Naive thymus-derived CD8-positive, alpha-beta T cell (primary cell): Measurements from ENCODE around the gene NPAS3. TPM values are rescaled to one million over a fixed set of nuclear protein-coding genes. Genes with fewer than 3 reads are reported as not detected.

Source experiments
- ATAC-seq, 2 donors: fragments of 150-1000 bp; cut with Tn5 transposase in 1 of 2; sonication (Bioruptor Pico), chemical (Tn5 transposase) in 1 of 2; 1 replicate in 1 of 2; 2 replicates in 1 of 2; pipeline ENCODE4 v1.10.0; 2021; ENCODE audit warnings: mild to moderate bottlenecking in 2 of 2, moderate library complexity in 2 of 2
- POLR2A ChIA-PET: fragments of 350-600 bp; sonication (Branson Sonifier 250); formaldehyde crosslinking; loops from one replicate; lab custom pipeline; 2021; ENCODE audit warnings: antibody characterized with exemption; lab: Charles Lee
- DNase-seq, 10 donors: peaks; one replicate each; pipeline versions ENCODE4 v3.0.0 to v3.0.0-alpha.2; 2020 to 2022
- H3K27ac Mint-ChIP-seq, 10 donors: one replicate each; pipeline ENCODE4 v1.8.0; 2020 to 2022; ENCODE audit warnings: mild to moderate bottlenecking in 10 of 10, mixed read lengths in 10 of 10, moderate library complexity in 4 of 10, inconsistent platforms in 1 of 10
- H3K27me3 Mint-ChIP-seq, 5 donors: one replicate each; pipeline ENCODE4 v1.8.0; 2021 to 2022; ENCODE audit warnings: mixed read lengths in 5 of 5
- H3K36me3 Mint-ChIP-seq, 3 donors: one replicate each; pipeline ENCODE4 v1.8.0; 2020 to 2022; ENCODE audit warnings: mixed read lengths in 3 of 3, mild to moderate bottlenecking in 2 of 3, inconsistent platforms in 1 of 3
- H3K4me1 Mint-ChIP-seq, 4 donors: one replicate each; pipeline ENCODE4 v1.8.0; 2021 to 2022; ENCODE audit warnings: mixed read lengths in 4 of 4
- H3K4me3 Mint-ChIP-seq, 10 donors: one replicate each; pipeline ENCODE4 v1.8.0; 2020 to 2022; ENCODE audit warnings: mild to moderate bottlenecking in 10 of 10, mixed read lengths in 10 of 10, moderate library complexity in 6 of 10, inconsistent platforms in 1 of 10
- H3K9me3 Mint-ChIP-seq, 9 donors: one replicate each; pipeline ENCODE4 v1.8.0; 2020 to 2022; ENCODE audit warnings: mixed read lengths in 9 of 9, mild to moderate bottlenecking in 3 of 9, inconsistent platforms in 1 of 9, moderate library complexity in 1 of 9
- polyA plus RNA-seq, 3 donors: library from polyadenylated mRNA; unstranded; fragments of 300-500 nt; fragmentation: Illumina TruSeq; gene quantifications; one replicate each; pipeline ENCODE4 v1.2.3, GENCODE V29; 2021
- total RNA-seq, 8 experiments: library from RNA in 2 of 8; stranded (reverse) in 2 of 8; gene quantifications; one replicate each; pipeline ENCODE4 v1.2.3 and lab custom pipeline; 2021 to 2026

Gene NPAS3
- total and polyA plus RNA-seq, 5 experiments from 2014 or later, result not detected

DNA sequence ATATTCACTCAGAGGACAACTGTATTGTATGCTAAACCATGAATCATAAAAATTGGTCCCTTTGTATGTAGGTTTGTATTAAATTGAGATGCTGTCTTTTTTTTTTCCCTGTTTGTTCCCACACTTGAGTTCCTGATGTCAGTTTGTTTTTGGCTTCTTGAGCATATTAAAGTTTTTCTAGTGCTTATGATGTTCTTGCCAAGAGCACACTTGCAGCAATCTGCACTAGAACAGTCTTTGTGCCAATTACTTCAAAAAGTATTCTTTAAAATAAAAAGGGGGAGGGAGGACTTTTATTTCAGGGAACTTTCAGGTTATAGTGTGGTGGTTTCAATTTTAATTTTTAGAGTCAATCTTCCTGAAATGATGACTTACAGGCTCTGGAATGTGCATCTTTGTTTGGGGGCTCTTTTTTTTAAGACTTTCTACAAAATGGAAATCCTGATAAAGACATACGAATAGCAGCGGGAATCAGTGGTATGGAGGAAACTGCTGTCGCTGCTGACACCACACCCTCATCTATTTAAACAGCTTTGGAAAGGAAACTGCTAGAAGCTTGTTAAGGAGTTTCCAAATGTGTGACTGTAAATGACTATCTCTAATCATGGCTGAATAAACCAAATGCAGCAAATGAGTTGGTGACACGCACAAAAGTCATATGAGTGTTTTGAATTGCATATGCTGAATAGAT, 823.6 kb downstream of the NPAS3 start:
- peaks cover 0 to 1% (median 0%) of the 10 kb centered on the region in 4 donors for H3K4me1 Mint-ChIP-seq
- H3K4me3 Mint-ChIP-seq, result no peak overlapping the region
- ATAC-seq (no peak), DNase-seq (no peak)
- H3K36me3 Mint-ChIP-seq, result no peaks in the 10 kb centered on the region
- H3K27ac Mint-ChIP-seq, result no peak overlapping the region
- H3K27me3 Mint-ChIP-seq, result peaks cover 0 to 35% (median 6%) of the 10 kb centered on the region in 5 donors
- POLR2A ChIA-PET, result no interaction called here
- no peaks in the 10 kb centered on the region for H3K9me3 Mint-ChIP-seq

DNA sequence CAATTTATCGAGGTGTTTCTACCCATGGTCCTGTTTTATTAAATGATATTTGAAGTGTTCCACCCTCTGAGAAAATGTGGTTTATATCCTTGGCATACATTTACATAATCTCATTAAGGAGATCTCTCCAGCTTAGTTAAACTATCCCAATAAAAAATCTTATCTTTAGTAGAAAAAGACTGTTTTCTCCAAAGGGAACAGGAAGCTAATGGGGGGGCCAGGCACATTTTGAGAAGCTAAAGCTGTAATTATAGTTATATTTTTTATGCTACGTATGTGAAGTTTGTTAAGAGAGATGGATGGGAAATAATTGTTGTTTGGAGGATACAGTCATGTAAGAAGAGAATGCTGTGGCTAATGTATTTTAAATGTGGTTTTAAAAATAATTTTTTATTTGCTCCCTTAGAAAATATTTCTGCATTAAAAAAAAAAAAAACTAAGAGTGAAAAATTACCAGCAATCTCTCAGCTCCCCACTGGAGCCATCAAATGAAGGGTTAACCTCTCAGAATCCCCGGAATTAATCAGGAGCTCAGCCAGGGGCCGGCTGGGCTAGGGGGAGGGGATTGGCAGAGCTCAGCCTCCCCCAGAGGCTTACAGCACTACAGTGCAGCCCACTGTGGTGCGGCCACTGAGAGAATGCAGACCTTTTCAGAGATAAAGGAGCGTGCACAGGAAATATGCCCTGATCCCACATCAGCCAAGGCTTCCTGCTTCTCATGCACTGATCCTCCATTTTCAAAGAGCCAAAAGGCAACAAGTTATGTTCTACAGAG, 826.4 kb downstream of the NPAS3 start:
- no peak for DNase-seq
- no peak for ATAC-seq
- no peaks in the 10 kb centered on the region for H3K9me3 Mint-ChIP-seq
- no peaks in the 10 kb centered on the region for H3K36me3 Mint-ChIP-seq
- no peak overlapping the region for H3K4me3 Mint-ChIP-seq
- POLR2A ChIA-PET, result no interaction called here
- H3K4me1 Mint-ChIP-seq, result peaks cover 0 to 1% (median 0%) of the 10 kb centered on the region in 4 donors
- H3K27me3 Mint-ChIP-seq, result peaks cover 1 to 28% (median 5%) of the 10 kb centered on the region in 5 donors
- no peak overlapping the region for H3K27ac Mint-ChIP-seq

DNA sequence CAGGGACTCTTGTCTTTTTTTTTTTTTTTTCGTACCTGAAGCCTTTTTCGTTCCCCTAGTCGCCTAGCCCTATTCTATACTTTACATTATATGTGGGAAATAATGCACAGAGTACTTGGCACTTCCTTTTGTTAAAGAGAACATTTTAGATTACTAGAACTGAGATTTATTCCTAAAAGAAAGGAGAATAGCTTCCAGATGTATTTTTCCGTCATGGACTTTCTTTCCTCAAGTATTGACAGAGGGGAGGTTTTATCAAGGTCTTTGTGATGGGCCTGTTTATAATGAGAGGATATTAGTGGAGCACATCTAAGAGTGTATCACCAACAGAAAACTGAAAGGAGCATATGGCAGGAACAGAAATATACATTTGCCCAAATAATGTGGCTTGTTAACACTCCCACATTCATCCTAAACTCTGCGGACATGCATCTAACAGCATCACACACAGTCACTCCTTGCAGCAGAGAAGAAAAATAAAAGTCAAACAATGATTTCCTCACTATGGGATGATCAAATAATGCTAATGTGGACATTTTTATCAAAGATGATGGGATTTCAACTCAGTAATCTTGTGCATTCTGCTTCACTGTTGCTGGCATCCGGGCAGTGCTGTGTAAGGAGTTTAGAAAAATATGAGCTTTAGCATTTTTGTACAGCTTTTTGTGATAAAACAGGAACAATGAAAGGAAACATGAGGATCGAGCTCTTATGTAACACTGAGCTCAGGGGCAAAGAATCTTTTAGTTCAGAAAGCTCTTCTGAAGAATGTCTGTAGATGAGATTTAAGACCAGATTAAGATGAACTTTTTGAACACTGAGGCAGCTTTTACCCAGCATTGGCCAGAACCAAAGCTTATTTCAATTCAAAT, 829.1 kb downstream of the NPAS3 start:
- Mint-ChIP-seq H3K27me3 (peaks cover 1 to 20% (median 5%) of the 10 kb centered on the region in 5 donors), H3K4me1 (no peaks in the 10 kb centered on the region), H3K27ac (no peak overlapping the region), H3K9me3 (no peaks in the 10 kb centered on the region), H3K4me3 (no peak overlapping the region), H3K36me3 (no peaks in the 10 kb centered on the region)
- ATAC-seq, result no peak
- DNase-seq, result no peak
- POLR2A ChIA-PET, result no interaction called here

DNA sequence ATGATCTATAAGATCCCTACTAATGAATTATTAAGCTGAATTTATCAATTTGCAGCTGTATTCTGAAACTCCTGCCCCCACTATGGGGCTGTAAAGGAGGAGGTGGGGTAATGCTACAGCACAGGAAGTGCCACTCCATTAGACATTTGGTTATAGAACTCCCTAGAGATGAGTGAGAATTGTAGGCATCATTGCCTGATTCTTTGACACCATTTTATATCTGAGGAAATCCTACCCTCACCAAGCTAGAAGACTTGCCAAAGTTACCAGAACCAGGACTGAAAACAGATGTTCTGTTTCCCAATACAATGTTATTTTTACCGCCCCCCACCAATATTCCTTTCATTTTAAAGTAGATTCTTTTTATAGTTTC, 829.8 kb downstream of the NPAS3 start:
- Mint-ChIP-seq H3K27me3 (peaks cover 1 to 23% (median 5%) of the 10 kb centered on the region in 5 donors), H3K27ac (no peak overlapping the region), H3K4me3 (no peak overlapping the region), H3K36me3 (no peaks in the 10 kb centered on the region), H3K4me1 (no peaks in the 10 kb centered on the region), H3K9me3 (no peaks in the 10 kb centered on the region)
- no peak for ATAC-seq
- POLR2A ChIA-PET, result no interaction called here
- DNase-seq, result no peak

DNA sequence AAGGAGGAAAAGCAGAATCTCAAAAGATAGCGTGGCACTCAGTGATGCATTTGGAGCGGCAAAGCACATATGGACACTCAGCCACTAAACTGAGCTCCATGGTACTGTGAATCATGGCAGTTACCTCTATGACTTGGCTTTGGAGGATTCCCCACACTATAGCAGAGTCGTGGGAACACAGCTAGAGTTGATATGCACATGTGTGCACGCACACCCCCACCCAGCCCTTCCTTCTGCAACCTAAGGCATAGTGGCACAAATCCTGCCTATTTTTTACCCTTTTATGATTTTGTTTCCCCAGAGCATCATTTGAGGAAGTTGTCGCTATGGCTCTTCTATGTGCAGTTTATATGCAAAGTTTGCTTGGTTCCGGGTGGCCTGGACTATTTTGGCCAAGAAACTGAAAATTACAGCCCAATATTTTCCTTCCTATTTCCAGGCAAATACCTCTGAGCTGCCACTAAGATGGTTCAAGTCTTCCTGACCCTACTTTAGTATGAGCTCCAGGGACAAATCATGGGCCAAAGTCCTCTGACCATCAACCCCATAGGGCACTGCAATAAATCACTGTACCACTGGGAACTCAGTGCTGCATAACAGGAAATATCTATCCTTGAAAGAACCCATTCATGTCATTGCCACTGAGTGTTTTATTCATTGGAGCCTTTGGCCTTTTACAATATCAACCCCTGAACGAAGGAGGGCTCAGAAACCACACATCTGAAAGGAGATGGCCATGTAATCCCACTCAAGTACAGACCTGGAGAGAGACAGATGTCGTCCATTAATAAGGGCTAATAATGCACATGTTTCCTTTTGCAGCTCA, 834.7 kb downstream of the NPAS3 start:
- Mint-ChIP-seq H3K4me1 (no peaks in the 10 kb centered on the region), H3K36me3 (no peaks in the 10 kb centered on the region), H3K27ac (peak overlapping the region in 1 of 10 donors; percentile 48), H3K4me3 (no peak overlapping the region), H3K9me3 (no peaks in the 10 kb centered on the region), H3K27me3 (peaks cover 0 to 12% (median 2%) of the 10 kb centered on the region in 5 donors)
- POLR2A ChIA-PET, result no interaction called here
- DNase-seq (no peak), ATAC-seq (no peak)

DNA sequence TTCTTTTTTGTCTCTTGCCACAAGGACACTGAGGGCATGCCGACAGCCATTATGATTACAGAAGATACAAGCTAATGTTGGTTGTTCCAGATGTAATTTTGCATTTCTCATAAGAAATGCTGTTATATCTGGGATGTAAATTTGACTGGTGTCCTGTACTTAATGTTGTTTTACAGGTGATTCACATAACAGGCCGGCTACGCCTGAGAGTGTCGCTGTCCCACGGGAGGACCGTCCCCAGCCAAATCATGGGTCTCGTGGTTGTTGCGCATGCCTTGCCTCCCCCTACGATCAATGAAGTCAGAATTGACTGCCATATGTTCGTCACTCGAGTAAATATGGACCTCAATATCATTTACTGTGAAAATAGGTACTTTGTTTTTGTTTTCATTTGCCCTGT, 835.5 kb downstream of the NPAS3 start:
- Mint-ChIP-seq H3K27ac (no peak overlapping the region), H3K9me3 (no peaks in the 10 kb centered on the region), H3K4me1 (no peaks in the 10 kb centered on the region), H3K4me3 (no peak overlapping the region), H3K36me3 (no peaks in the 10 kb centered on the region), H3K27me3 (peaks cover 0 to 10% (median 1%) of the 10 kb centered on the region in 5 donors)
- ATAC-seq (no peak), DNase-seq (no peak)
- POLR2A ChIA-PET, result no interaction called here

DNA sequence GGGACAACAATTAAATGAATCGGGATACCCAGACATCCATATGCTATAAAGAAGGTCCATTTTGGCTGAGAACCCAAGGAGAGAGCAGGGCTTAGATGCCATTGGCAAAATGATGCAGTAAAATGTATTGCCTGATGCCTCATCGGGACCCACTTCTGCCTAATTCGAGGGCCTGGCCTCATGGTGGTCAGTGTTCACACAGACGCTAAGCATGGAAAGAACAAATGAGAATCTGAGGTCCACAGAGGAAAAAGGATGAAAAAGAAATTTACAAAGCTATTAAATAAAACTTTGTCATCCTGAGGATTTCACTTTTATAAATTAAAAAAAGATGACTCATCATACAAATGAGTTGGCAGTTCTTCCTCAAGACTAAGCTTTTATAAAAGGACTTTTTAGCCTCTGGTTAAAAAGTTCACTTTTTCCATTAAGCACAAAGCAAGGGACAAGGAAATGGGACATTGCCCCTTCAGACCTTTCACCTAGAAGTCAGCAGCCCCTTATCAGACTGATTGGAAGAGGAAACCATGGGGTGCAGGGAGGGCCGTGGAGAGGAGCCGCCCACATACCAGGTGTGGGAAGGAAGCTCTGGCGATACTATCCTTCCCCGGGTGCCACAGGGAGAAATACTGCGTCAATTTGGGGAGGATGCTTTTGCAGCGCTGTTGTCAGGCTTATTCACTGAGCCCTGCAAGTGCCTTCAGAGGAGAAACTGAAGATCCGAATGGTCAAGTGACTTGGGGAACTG, 836.2 kb downstream of the NPAS3 start:
- H3K27me3 Mint-ChIP-seq, result peaks cover 0 to 9% (median 3%) of the 10 kb centered on the region in 5 donors
- no peak overlapping the region for H3K4me3 Mint-ChIP-seq
- no peaks in the 10 kb centered on the region for H3K9me3 Mint-ChIP-seq
- no peaks in the 10 kb centered on the region for H3K4me1 Mint-ChIP-seq
- no peaks in the 10 kb centered on the region for H3K36me3 Mint-ChIP-seq
- POLR2A ChIA-PET, result no interaction called here
- no peak for ATAC-seq
- DNase-seq, result no peak
- no peak overlapping the region for H3K27ac Mint-ChIP-seq

DNA sequence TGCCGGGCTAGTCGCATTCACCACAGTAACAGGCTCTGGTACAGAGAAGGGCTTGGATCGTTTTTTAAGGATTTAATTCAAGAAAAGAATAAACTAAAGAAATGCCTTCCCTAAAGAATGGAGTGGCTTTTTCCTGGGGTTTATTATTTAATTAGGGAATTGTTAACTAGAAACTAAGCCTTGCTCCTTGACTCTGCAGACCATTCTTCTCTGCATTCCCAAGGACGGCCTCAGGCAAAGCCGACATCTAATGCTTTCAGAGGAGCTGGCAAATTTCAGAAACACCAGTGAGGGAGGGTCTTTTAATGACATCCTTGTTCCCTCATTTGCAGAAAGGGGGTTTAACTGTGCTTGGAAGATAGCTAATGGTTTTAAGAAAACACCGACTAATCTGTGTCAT, 838.2 kb downstream of the NPAS3 start:
- no peak for ATAC-seq
- Mint-ChIP-seq H3K27me3 (peaks cover 0 to 13% (median 5%) of the 10 kb centered on the region in 5 donors), H3K27ac (no peak overlapping the region), H3K4me3 (no peak overlapping the region), H3K9me3 (no peaks in the 10 kb centered on the region), H3K36me3 (no peaks in the 10 kb centered on the region), H3K4me1 (no peaks in the 10 kb centered on the region)
- DNase-seq, result no peak
- POLR2A ChIA-PET, result no interaction called here

DNA sequence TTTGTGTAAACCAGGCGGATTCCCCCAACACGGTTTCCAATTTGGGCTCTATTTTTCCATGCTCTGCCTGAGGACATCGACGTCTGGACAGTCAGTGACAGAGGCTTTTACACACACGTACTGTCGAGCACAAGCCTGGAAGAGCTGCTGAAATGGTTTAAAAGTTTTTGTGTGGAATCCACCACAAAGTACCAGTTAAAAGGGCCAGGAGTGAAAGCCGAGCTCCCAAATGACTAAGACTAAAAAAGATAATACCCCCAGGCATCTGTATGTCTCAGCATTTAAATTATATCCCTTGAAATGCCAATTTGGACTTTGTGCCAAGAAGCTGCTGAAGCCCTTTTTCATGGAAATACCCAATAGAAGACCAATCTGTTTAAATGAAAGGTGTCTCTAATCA, 839.0 kb downstream of the NPAS3 start:
- Mint-ChIP-seq H3K27ac (no peak overlapping the region), H3K36me3 (no peaks in the 10 kb centered on the region), H3K27me3 (peaks cover 0 to 12% (median 5%) of the 10 kb centered on the region in 5 donors), H3K4me1 (no peaks in the 10 kb centered on the region), H3K9me3 (no peaks in the 10 kb centered on the region), H3K4me3 (no peak overlapping the region)
- POLR2A ChIA-PET, result no interaction called here
- no peak for DNase-seq
- ATAC-seq, result no peak

DNA sequence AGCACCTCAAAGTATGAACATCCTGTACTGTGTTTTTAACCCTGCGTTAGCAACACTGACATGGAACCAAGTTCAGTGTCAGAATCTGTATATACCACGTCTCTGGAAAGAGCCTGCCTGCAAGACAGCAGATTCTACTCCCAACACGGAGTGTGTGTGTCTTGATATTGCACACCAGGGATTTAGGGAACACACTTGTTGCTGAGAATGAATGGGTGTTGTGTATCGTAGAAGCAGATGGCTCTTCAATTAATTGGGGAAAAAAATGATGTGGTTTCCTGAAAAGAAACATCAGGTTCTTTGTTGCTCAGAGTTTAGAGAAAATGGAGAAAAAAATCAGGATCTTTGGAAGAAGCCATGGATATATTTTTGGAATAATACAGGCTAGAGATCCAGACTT, 841.4 kb downstream of the NPAS3 start:
- Mint-ChIP-seq H3K4me3 (no peak overlapping the region), H3K9me3 (no peaks in the 10 kb centered on the region), H3K4me1 (no peaks in the 10 kb centered on the region), H3K27me3 (peaks cover 2 to 19% (median 8%) of the 10 kb centered on the region in 5 donors), H3K27ac (no peak overlapping the region), H3K36me3 (no peaks in the 10 kb centered on the region)
- POLR2A ChIA-PET, result no interaction called here
- DNase-seq, result no peak
- no peak for ATAC-seq

DNA sequence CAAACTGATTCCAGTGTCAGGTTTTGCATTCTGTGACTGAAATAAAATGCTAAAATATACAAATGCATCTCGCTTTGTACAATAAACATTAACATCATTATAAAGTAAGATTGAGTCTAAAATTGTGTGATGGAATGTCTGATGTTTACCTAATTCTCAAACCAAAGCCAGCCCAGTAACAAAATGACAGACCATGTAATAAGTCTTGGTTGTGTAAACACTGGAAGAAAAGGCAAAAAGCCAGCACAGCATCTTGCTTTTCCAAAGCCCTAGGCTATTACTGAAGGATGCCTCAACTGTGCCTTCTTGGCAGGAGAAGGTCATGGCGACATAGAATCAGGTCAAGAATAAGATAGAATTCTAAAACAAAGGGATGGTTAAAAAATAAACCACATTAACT, 842.6 kb downstream of the NPAS3 start:
- H3K9me3 Mint-ChIP-seq, result no peaks in the 10 kb centered on the region
- POLR2A ChIA-PET, result no interaction called here
- no peaks in the 10 kb centered on the region for H3K4me1 Mint-ChIP-seq
- no peak for ATAC-seq
- no peak overlapping the region for H3K4me3 Mint-ChIP-seq
- H3K27me3 Mint-ChIP-seq, result peaks cover 2 to 19% (median 10%) of the 10 kb centered on the region in 5 donors
- no peak overlapping the region for H3K27ac Mint-ChIP-seq
- H3K36me3 Mint-ChIP-seq, result no peaks in the 10 kb centered on the region
- DNase-seq, result no peak

DNA sequence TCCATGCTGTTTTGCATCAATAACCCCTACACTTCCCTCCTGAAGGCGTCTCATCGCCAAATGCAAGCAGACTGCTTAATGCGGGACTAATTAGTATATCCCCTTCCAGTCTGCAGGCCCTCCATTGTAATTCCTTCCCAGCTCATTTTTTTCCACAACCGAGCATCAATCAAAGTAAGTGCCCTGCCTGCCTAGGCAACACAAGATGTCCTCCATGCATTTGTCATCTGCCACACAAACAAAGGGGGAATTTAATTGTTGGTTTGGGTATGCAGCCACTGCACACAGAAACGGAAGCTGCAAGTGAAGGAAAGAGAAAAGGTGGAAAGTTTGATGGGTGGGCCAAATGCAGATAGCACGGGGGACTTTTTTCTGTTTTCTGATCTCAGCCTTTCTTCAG, 844.2 kb downstream of the NPAS3 start:
- no peak for ATAC-seq
- Mint-ChIP-seq H3K27ac (no peak overlapping the region), H3K27me3 (peaks cover 2 to 19% (median 12%) of the 10 kb centered on the region in 5 donors), H3K4me3 (no peak overlapping the region), H3K9me3 (no peaks in the 10 kb centered on the region), H3K4me1 (no peaks in the 10 kb centered on the region), H3K36me3 (no peaks in the 10 kb centered on the region)
- POLR2A ChIA-PET, result no interaction called here
- DNase-seq, result no peak
